Pancreas (tissue), 10 donors: ENCODE results near the gene ZBTB18. TPM values are rescaled to one million over a fixed set of nuclear protein-coding genes. Genes with fewer than 3 reads are reported as not detected.

Source experiments
- ATAC-seq, 4 donors: fragments of 200-7000 bp; cut with Tn5 transposase; one replicate each; pipeline versions ENCODE4 v1.8.0 to v1.9.1; 2020; ENCODE audit warnings: mild to moderate bottlenecking in 4 of 4, moderate library complexity in 4 of 4
- DNase-seq, 6 donors: peaks; one replicate each; pipeline ENCODE4 v3.0.0-alpha.2; 2020
- FAIRE-seq: peaks from 2 replicates; lab custom pipeline; 2012; peaks lifted over from hg19 to GRCh38; lab: Jason Lieb, UNC
- H3K27ac ChIP-seq, 4 donors: fragments of 200-600 bp; sonication (generic); 1 replicate in 3 of 4; 2 replicates in 1 of 4; pipeline versions ENCODE4 v1.5.0 to v1.8.0; 2020
- H3K27me3 ChIP-seq, 4 donors: fragments of 200-600 bp; one replicate each; pipeline ENCODE4 v1.8.0; 2021
- H3K36me3 ChIP-seq, 3 donors: fragments of 200-600 bp; sonication (generic) in 1 of 3; one replicate each; pipeline versions ENCODE4 v1.5.0 to v1.8.0; 2020 to 2021
- H3K4me1 ChIP-seq, 3 donors: fragments of 200-600 bp; one replicate each; pipeline ENCODE4 v1.8.0; 2021
- H3K4me3 ChIP-seq, 4 donors: fragments of 200-600 bp; sonication (generic) in 2 of 4; one replicate each; pipeline versions ENCODE4 v1.5.0 to v1.8.0; 2020 to 2021
- H3K9me3 ChIP-seq, 4 donors: fragments of 200-600 bp; one replicate each; pipeline ENCODE4 v1.8.0; 2021
- WGBS, 2 donors: extraction: QIAGEN DNeasy Blood & Tissue Kit; methylation state at CpG; one replicate each; pipeline ENCODE4 v1.1.7; 2013; 5-methylcytosine and 5-hydroxymethylcytosine counted together
- intact Hi-C, 3 donors: fragments of 100-400 bp; cut with DNase I; formaldehyde crosslinking; loops; one replicate each; pipeline versions ENCODE4 v1.11.1 to v1.14.2; 2022
- polyA plus RNA-seq, 2 donors: library from polyadenylated mRNA; stranded (reverse); fragments of 200-250 nt; gene quantifications; one replicate each; pipeline ENCODE4 v1.2.3, GENCODE V29; 2013
- total RNA-seq, 6 donors: library from RNA; stranded (reverse); fragmentation: NEBNext Ultra II Directional in 4 of 6; extraction: Animal tissue kit (Norgen Biotek cat#: 25700) in 4 of 6; gene quantifications; one replicate each; pipeline versions ENCODE4 v1.2.1 to v1.2.4, GENCODE V29; 2021 to 2023
- TF ChIP-seq, protein P1 (sequence below), 4 donors: fragments of 200-600 bp; sonication (generic) in 3 of 4; IDR thresholded peaks; one replicate each; pipeline versions ENCODE4 v1.5.0 to v1.8.0; 2021; ENCODE audit warnings: antibody characterized with exemption in 4 of 4
- donor health status: healthy with polysubstance abuse.
- donor health status: DM: no; HTN: no; CAD: no; lungs with moderate emphysema.
- donor health status: DM: no; HTN: no; CAD: no.
- donor health status: control.
- donor health status: control.
- donor health status: Bipolar disorder and iron deficiency.
- donor health status: DM: yes; HTN: yes; CAD: no.
- donor health status: DM: no; HTN: no; CAD: no.
- donor health status: DM: no; HTN: no; CAD: no.
- donor health status: DM: yes; HTN: yes; CAD: no.

Gene ZBTB18
- total and polyA plus RNA-seq, 8 donors, result 12.8 to 18.5 (median 14.5) TPM

DNA sequence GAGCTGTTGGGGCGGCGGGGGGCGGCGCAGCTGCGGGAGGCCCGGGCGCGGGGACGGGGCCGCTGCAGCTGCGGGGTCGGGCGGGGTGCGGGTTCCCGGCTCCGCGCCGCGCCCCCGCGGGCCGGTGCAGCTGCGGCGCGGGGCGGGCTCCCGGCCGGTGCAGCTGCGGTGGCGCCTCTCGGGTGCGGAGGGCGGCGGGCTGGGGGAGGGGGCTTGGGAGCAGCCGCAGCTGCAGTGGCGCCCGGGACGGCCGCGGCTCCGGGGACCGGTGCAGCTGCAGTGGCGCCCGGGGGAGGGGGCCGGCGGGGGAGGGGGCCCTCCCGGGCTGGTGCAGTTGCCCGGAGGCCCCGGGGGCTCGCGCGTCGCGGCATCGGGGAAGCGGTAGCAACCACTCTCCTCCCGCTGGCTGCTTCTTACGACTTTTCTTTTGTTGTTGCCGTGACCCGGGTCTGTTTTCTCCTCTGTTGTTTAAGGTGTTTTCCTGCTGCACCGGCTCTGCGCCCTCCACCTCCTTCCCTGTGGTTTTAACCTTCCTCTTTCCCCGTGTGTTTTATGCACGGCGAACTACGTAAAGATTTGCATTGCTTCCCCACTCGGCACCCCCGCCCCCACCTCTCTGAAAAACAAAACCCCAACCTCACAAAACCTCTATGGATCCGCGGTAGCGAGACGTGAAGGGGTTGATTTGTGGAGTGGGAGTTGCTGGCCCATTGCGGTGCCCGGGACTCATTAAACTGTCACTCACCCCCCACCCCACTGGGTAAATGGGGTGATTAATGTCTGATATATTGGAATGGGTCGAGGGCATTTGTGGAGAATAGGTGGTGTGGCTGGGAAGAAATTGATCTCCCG, 1.7 kb upstream of the ZBTB18 start:
- ATAC-seq (peak in 3 of 4 donors; percentile 0 to 21 (median 8)), FAIRE-seq (no peak), DNase-seq (peak; percentile 62 to 86 (median 79))
- TF ChIP-seq, protein P1, sequence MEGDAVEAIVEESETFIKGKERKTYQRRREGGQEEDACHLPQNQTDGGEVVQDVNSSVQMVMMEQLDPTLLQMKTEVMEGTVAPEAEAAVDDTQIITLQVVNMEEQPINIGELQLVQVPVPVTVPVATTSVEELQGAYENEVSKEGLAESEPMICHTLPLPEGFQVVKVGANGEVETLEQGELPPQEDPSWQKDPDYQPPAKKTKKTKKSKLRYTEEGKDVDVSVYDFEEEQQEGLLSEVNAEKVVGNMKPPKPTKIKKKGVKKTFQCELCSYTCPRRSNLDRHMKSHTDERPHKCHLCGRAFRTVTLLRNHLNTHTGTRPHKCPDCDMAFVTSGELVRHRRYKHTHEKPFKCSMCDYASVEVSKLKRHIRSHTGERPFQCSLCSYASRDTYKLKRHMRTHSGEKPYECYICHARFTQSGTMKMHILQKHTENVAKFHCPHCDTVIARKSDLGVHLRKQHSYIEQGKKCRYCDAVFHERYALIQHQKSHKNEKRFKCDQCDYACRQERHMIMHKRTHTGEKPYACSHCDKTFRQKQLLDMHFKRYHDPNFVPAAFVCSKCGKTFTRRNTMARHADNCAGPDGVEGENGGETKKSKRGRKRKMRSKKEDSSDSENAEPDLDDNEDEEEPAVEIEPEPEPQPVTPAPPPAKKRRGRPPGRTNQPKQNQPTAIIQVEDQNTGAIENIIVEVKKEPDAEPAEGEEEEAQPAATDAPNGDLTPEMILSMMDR (IDR thresholded peaks at IDR 0.05), result no peak
- peaks cover 0 to 5% (median 2%) of the 10 kb centered on the region in 3 donors for H3K36me3 ChIP-seq
- WGBS, 2 donors, result 0 to 1% methylated on average over 52 to 76 of the region's 76 CpGs
- intact Hi-C loops, result no loop called here
- peaks cover 12 to 29% (median 21%) of the 10 kb centered on the region in 3 donors for H3K4me1 ChIP-seq
- H3K27ac ChIP-seq, result peak overlapping the region; percentile 77 to 96 (median 84)
- no peaks in the 10 kb centered on the region for H3K27me3 ChIP-seq
- no peaks in the 10 kb centered on the region for H3K9me3 ChIP-seq
- peak overlapping the region; percentile 42 to 80 (median 65) for H3K4me3 ChIP-seq

GRCh38 chr1:244050014-244050834, 859 bp upstream of the ZBTB18 start:
- TF ChIP-seq, protein P1 (IDR thresholded peaks at IDR 0.05), result no peak
- no peak for FAIRE-seq
- intact Hi-C loops, result no loop called here

DNA sequence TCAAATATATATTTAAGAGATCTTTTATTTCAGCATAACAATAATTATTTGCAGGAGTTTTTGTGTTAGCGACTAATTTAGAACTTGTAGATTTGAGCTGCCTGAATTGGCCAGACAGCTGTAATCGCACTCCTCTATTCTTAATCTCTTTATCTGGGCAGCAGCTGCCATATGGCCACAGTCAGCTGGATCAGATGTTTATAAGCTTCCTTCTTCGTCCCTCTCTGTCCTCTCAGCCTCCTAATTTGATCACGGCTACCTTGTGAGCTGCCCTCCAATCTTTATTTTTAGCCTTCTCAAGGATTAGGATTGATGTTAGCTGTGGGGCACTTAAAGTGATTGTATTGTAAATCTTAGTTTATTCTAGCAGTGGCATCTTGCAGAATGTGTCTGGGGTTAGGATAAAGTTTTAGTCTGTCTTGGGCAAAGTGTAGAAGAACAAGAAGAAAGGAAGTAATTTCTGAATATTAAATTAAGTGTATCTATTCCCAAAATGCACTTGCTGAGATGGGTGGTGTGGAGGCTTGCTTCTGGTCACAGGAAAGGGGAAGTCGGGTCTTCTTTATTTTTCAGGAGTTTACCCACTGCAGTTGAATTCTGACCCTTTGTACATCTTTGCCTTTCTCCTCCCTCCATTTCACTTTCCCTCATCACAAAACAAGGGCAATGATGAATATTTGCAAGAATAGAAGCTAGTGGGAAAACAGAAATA, 1.1 kb downstream of the ZBTB18 start:
- WGBS, 2 donors, result 15 to 17% methylated on average over 5 of the region's 5 CpGs
- no peaks in the 10 kb centered on the region for H3K27me3 ChIP-seq
- ATAC-seq, result no peak
- FAIRE-seq, result no peak
- peak overlapping the region in 2 of 4 donors; percentile 76 to 80 for H3K4me3 ChIP-seq
- TF ChIP-seq, protein P1 (IDR thresholded peaks at IDR 0.05), result no peak
- H3K27ac ChIP-seq, result peak overlapping the region in 2 of 4 donors; percentile 88 to 89
- H3K9me3 ChIP-seq, result no peaks in the 10 kb centered on the region
- intact Hi-C loops, result no loop called here
- peaks cover 7 to 25% (median 20%) of the 10 kb centered on the region in 3 donors for H3K4me1 ChIP-seq
- DNase-seq, result no peak
- H3K36me3 ChIP-seq, result peaks cover 0 to 16% (median 10%) of the 10 kb centered on the region in 3 donors

More at GRCh38 chr1:244050014-244050834, 859 bp upstream of the ZBTB18 start:
- peak overlapping the region; percentile 77 to 89 (median 84) for H3K27ac ChIP-seq
- peaks cover 0 to 14% (median 10%) of the 10 kb centered on the region in 3 donors for H3K36me3 ChIP-seq
- no peak for ATAC-seq
- WGBS, 2 donors, result 2% methylated on average over 21 of the region's 21 CpGs
- peak in 5 of 6 donors; percentile 20 to 62 (median 38) for DNase-seq
- peaks cover 12 to 29% (median 21%) of the 10 kb centered on the region in 3 donors for H3K4me1 ChIP-seq
- no peaks in the 10 kb centered on the region for H3K9me3 ChIP-seq
- H3K4me3 ChIP-seq, result peak overlapping the region; percentile 42 to 80 (median 65)
- no peaks in the 10 kb centered on the region for H3K27me3 ChIP-seq

DNA sequence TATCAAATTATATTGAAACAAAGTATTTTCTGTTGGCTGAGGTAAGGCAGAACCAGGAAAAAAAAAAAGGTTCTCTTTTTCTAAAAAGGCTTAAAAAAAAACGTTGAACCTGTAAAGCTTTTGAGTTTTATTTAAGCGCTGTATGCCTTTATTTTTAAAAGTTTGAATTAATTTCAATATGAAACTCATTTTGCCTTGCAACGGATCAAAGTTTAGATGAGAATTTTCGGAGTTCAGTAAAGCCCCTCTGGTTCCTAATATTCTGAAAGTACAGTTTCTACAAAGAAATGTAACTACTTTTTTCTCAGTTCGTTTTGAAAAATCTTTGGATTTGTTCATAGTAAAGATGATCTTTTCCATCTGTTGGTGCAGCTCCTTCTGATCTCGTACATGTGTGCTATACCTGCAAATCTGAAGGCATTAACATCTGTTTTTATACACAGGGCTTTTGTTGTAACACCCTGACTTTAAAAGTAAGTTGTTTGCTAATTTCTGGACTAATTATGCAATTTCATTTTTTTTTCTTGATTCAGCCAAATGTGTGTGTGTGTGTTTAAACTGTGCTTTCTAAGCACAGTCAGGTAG, 1.7 kb downstream of the ZBTB18 start:
- ATAC-seq (no peak), DNase-seq (no peak), FAIRE-seq (no peak)
- H3K27ac ChIP-seq, result peak overlapping the region in 2 of 4 donors; percentile 88 to 89
- no peaks in the 10 kb centered on the region for H3K9me3 ChIP-seq
- no peaks in the 10 kb centered on the region for H3K27me3 ChIP-seq
- peak overlapping the region in 2 of 4 donors; percentile 76 to 80 for H3K4me3 ChIP-seq
- H3K4me1 ChIP-seq, result peaks cover 11 to 25% (median 20%) of the 10 kb centered on the region in 3 donors
- intact Hi-C loops, result no loop called here
- 37 to 42% methylated on average over 6 of the region's 6 CpGs for WGBS, 2 donors
- TF ChIP-seq, protein P1 (IDR thresholded peaks at IDR 0.05), result no peak
- peaks cover 0 to 16% (median 10%) of the 10 kb centered on the region in 3 donors for H3K36me3 ChIP-seq
